K562 (cell line): ENCODE measurements around the gene SNX33.

ENCODE experiments used
- CSDE1 ChIP-seq, 2 experiments: fragments of 450-650 bp; IDR thresholded peaks; 2 replicates each; pipeline ENCODE4 v1.6.1; 2016; ENCODE audit warnings: mild to moderate bottlenecking in 1 of 2
- ESRRA ChIP-seq: fragments of 450-650 bp; IDR thresholded peaks from 2 replicates; pipeline ENCODE4 v1.6.1; 2014; ENCODE audit warnings: low read depth, mild to moderate bottlenecking, moderate library complexity, borderline replicate concordance
- JUND ChIP-seq, 2 experiments: IDR thresholded peaks; 2 replicates in 1 of 2; 3 replicates in 1 of 2; pipeline ENCODE4 v1.6.1; 2011; ENCODE audit warnings: borderline replicate concordance in 2 of 2, low read depth in 2 of 2, low read length in 2 of 2, improper control_type of control experiment in 1 of 2, missing biosample characterization in 1 of 2, missing genetic modification characterization in 1 of 2, missing genetic modification reagents in 1 of 2
- MYC ChIP-seq, 2 experiments: fragments of 250-450 bp in 1 of 2; sonication (Bioruptor Pico) in 1 of 2; IDR thresholded peaks; 2 replicates each; pipeline versions ENCODE4 v1.5.1 to v1.6.1; 2012 to 2021; ENCODE audit warnings: low read depth in 2 of 2, borderline replicate concordance in 1 of 2, improper control_type of control experiment in 1 of 2, low read length in 1 of 2, mild to moderate bottlenecking in 1 of 2, moderate library complexity in 1 of 2
- NFIC ChIP-seq: fragments of 450-650 bp; IDR thresholded peaks from 2 replicates; pipeline ENCODE4 v1.6.1; 2017; ENCODE audit warnings: mild to moderate bottlenecking, inconsistent platforms
- REST ChIP-seq, 2 experiments: fragments of 450-650 bp; formaldehyde crosslinking in 1 of 2; IDR thresholded peaks; 2 replicates each; pipeline versions ENCODE4 v1.4.0 to v1.6.1; 2014 to 2020; ENCODE audit warnings: mild to moderate bottlenecking in 2 of 2, borderline replicate concordance in 1 of 2, low read depth in 1 of 2
- SP1 ChIP-seq: sonication (generic); formaldehyde crosslinking; IDR thresholded peaks from 2 replicates; pipeline ENCODE4 v1.8.1; 2022; ENCODE audit warnings: mild to moderate bottlenecking, missing genetic modification reagents
- SP2 ChIP-seq: IDR thresholded peaks from 2 replicates; pipeline ENCODE4 v1.6.1; 2011; ENCODE audit warnings: mild to moderate bottlenecking, low read depth, low read length, moderate library complexity; ENCODE audit not compliant: poor library complexity, severe bottlenecking; ENCODE audit errors: extremely low read depth
- ZNF764 ChIP-seq: fragments of 250-450 bp; sonication (Bioruptor Pico); IDR thresholded peaks from 2 replicates; pipeline ENCODE4 v1.4.0; 2020; ENCODE audit warnings: low read depth, mild to moderate bottlenecking, moderate library complexity
- ZZZ3 ChIP-seq: fragments of 450-650 bp; IDR thresholded peaks from 2 replicates; pipeline ENCODE4 v1.6.1; 2016; ENCODE audit warnings: antibody characterized with exemption, mild to moderate bottlenecking, moderate library complexity
- TF ChIP-seq, protein P1 (sequence below), 3 experiments: IDR thresholded peaks in 2 of 3; conservative IDR thresholded peaks in 1 of 3; 2 replicates each; pipeline ENCODE4 v1.5.1; 2011 to 2012; ENCODE audit warnings: low read length in 3 of 3, mild to moderate bottlenecking in 3 of 3, control low read depth in 2 of 3, improper control_type of control experiment in 1 of 3, inconsistent platforms in 1 of 3, low read depth in 1 of 3, mixed read lengths in 1 of 3, moderate library complexity in 1 of 3; ENCODE audit not compliant: insufficient read depth in 2 of 3

- peak; percentile 38 for TF ChIP-seq SP2
- TF ChIP-seq ZZZ3, result no peak
- peak; percentile 72; the same call in 1 of the 2 replicates for TF ChIP-seq SP1 (CRISPR knock-in tag)
- no peak for TF ChIP-seq ESRRA
- TF ChIP-seq, protein P1, sequence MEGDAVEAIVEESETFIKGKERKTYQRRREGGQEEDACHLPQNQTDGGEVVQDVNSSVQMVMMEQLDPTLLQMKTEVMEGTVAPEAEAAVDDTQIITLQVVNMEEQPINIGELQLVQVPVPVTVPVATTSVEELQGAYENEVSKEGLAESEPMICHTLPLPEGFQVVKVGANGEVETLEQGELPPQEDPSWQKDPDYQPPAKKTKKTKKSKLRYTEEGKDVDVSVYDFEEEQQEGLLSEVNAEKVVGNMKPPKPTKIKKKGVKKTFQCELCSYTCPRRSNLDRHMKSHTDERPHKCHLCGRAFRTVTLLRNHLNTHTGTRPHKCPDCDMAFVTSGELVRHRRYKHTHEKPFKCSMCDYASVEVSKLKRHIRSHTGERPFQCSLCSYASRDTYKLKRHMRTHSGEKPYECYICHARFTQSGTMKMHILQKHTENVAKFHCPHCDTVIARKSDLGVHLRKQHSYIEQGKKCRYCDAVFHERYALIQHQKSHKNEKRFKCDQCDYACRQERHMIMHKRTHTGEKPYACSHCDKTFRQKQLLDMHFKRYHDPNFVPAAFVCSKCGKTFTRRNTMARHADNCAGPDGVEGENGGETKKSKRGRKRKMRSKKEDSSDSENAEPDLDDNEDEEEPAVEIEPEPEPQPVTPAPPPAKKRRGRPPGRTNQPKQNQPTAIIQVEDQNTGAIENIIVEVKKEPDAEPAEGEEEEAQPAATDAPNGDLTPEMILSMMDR (IDR thresholded peaks at IDR 0.05 in 2 of 3, conservative IDR thresholded peaks at IDR 0.05 in 1 of 3; ENCODE audit: insufficient read depth in 2 of 3, low read depth in 1 of 3, low read length in 3 of 3), result no peak
- peak; percentile 88 for TF ChIP-seq MYC (IDR thresholded peaks at IDR 0.05; ENCODE audit: low read depth, low read length)
- TF ChIP-seq MYC (CRISPR knock-in tag; IDR thresholded peaks at IDR 0.05; ENCODE audit: borderline replicate concordance, low read depth), result peak; percentile 89; the same call in 1 of the 2 replicates
- TF ChIP-seq NFIC, result peak; percentile 73; the same call in 1 of the 2 replicates
- TF ChIP-seq JUND (IDR thresholded peaks at IDR 0.05; ENCODE audit: borderline replicate concordance, low read depth, low read length), result no peak; the same call in 1 of the 2 replicates
- TF ChIP-seq JUND (tag; IDR thresholded peaks at IDR 0.05; ENCODE audit: borderline replicate concordance, low read depth, low read length), result no peak; the same call in 2 of the 3 replicates
- TF ChIP-seq REST (IDR thresholded peaks at IDR 0.05; ENCODE audit: borderline replicate concordance), result peak; percentile 88
- peak; percentile 30; the same call in 1 of the 2 replicates for TF ChIP-seq REST (CRISPR knock-in tag; IDR thresholded peaks at IDR 0.05; ENCODE audit: low read depth)
- no peak for TF ChIP-seq ZNF764 (CRISPR knock-in tag)
- TF ChIP-seq CSDE1 (IDR thresholded peaks at IDR 0.05), result no peak
Measured at GRCh38 chr15:75639709-75640482, 7.8 kb upstream of the SNX33 start, which contains the start of gene IMP3.
